ENCODE results near the gene CCDC88A.
"Not testable (repeated sequence)": the region's sequence is repeated elsewhere in the genome, so short reads cannot be mapped to it uniquely, and the experiment has no call there.

Gene CCDC88A

DNA sequence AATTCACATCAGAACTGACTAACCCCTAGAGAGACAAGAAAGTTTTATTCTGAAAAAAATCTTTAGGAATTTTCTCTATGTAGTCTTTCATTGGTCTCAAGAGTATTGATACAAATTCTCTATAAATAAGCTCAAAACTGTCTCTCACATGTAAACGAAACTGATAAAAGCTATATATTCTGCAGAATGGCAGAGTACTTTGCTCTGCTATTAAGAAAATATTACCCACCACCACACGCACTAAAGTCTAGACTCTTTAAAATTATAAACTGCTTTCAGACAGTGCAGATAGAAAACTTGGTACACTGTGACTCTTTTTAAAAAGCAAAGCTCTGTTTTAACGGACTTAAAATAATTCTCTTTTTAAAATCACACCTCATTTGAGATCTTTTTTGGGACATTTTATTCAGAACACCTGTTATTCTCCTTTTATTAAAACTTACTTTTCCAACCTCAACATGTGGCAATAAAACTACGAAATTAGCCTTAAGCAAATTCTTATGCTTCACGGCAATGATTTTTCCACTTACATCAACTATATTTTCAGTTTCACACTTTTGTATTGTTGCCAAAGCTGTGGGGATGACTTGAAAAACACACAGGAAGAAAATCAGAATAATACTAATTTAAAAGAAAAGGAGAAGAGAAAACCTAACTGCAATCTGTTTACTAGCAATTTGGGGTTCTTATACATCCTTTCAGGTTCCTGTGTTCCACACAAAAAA is 58.0 kb downstream of the CCDC88A start:
- no peak overlapping the region for H3K27ac ChIP-seq
- no peak overlapping the region for H3K4me3 ChIP-seq
- H3K9ac ChIP-seq, result no peak overlapping the region
- H3K36me3 ChIP-seq, result peaks cover 34% of the 10 kb centered on the region
- no peaks in the 10 kb centered on the region for H4K20me1 ChIP-seq
- no peaks in the 10 kb centered on the region; the same call in 1 of the 2 replicates for H3K4me1 ChIP-seq
- H3K27me3 ChIP-seq, result no peaks in the 10 kb centered on the region
- no peak overlapping the region for H3K4me2 ChIP-seq
- H3K9me3 ChIP-seq, result no peaks in the 10 kb centered on the region
- TF ChIP-seq Cebpa-rat (IDR thresholded peaks at IDR 0.05), result no peak

DNA sequence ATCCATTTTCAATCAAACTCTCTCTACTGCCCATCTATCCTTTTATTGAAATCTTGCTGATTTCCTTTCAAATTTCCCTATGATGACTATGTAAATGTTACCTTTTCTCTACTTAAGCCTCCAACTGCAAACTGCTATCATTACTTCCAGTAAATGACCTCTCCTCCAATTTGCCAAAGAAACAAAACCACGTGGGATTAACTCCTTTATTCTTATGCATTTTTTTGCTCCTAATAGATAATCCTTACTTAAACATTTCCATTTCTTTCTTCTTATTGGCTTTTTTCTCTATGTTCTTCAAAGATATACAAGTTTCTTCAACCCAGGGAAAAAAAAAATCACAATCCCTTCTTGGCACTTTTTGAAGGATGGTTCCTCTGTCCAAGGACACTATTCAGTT is 61.2 kb downstream of the CCDC88A start:
- Histone ChIP-seq H3K4me2 (no peak overlapping the region), H3K27ac (no peak overlapping the region), H3K27me3 (no peaks in the 10 kb centered on the region), H3K36me3 (peaks cover 63% of the 10 kb centered on the region), H4K20me1 (no peaks in the 10 kb centered on the region), H3K9me3 (no peaks in the 10 kb centered on the region), H3K4me3 (no peak overlapping the region), H3K9ac (no peak overlapping the region), H3K4me1 (no peaks in the 10 kb centered on the region)
- TF ChIP-seq Cebpa-rat (IDR thresholded peaks at IDR 0.05), result no peak

DNA sequence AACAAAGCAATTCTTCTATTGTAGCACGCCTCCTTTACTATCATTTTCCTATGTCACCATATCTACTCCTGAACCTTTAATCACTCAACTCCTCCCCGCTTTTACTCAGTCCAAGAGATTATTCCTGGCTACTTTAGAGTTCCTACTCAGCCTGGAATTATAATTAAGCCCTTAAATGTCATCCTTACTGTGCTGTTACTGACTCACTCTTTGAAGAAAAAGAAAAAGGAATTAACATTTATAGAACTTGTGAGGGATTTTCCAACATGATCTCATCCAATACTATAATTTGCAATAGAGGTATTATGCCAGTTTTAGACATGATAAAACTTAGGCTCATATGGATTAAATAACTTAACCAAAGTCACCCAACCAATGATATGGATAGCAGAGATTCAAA is 61.7 kb downstream of the CCDC88A start:
- Histone ChIP-seq H3K9ac (no peak overlapping the region), H3K4me3 (no peak overlapping the region), H4K20me1 (no peaks in the 10 kb centered on the region), H3K9me3 (no peaks in the 10 kb centered on the region), H3K4me1 (no peaks in the 10 kb centered on the region), H3K36me3 (peaks cover 67% of the 10 kb centered on the region), H3K27ac (no peak overlapping the region), H3K4me2 (no peak overlapping the region), H3K27me3 (no peaks in the 10 kb centered on the region)
- no peak for TF ChIP-seq Cebpa-rat (IDR thresholded peaks at IDR 0.05)

DNA sequence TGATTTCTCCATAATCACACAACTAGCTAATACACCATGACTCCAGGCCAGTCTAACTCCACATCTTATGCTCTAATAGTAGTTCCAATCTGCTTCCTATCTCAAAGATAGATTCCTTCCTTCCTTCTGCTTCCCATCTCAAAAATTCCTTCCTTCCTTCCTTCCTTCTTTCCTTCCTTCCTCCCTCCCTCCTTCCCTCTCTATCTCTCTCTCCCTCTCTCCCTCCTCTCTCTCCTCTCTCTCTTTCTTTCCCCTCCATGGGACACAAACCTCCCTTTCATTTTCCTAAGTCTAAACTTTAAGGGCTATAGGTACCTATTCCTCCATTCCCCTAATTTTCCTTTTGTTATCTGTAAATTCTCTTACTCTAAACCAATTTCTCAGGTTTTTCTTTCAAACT is 62.5 kb downstream of the CCDC88A start:
- no peak for TF ChIP-seq Cebpa-rat (IDR thresholded peaks at IDR 0.05)
- Histone ChIP-seq H3K4me1 (no peaks in the 10 kb centered on the region), H4K20me1 (no peaks in the 10 kb centered on the region), H3K4me2 (no peak overlapping the region), H3K27me3 (no peaks in the 10 kb centered on the region), H3K36me3 (peaks cover 71% of the 10 kb centered on the region), H3K4me3 (no peak overlapping the region), H3K9me3 (peaks cover 2% of the 10 kb centered on the region), H3K27ac (no peak overlapping the region), H3K9ac (no peak overlapping the region)

DNA sequence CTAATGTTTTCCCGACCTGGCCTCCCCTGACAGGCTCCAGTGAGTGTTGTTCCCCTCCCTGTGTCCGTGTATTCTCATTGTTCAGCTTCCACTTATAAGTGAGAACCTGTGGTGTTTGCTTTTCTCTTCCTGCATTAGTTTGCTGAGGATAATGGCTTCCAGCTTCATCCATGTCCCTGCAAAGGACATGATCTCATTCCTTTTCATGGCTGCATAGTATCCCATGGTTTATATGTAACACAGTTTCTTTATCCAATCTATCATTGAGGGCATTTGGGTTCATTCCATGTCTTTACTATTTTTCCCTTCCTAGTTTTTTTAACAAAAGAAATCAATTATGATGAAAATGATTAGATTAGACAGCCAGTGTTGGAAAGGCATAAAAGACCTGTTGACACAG is 63.5 kb downstream of the CCDC88A start:
- not testable (repeated sequence) for H3K4me3 ChIP-seq, H3K4me1 ChIP-seq, H3K9me3 ChIP-seq, H4K20me1 ChIP-seq, H3K27ac ChIP-seq, H3K4me2 ChIP-seq, H3K9ac ChIP-seq, H3K27me3 ChIP-seq
- H3K36me3 ChIP-seq, result peaks cover 75% of the 10 kb centered on the region

DNA sequence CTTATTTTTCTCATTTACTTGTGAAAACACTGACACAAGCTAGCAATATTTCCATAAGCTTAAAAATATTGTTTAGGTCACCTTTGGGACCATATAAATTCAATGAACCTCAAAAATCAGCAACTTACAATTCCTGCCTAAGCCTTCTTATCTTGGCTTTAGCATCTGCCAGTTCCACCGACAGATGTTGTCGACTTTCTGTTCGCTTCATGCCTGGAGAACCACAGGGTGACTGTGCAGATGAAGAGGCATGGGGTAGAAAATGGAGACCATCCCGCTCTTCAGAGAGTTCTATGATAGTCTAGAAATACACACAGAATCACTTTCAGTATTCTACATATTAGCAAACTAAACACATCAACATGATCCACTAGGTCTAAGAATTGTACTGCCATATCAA is 64.2 kb downstream of the CCDC88A start:
- no peak overlapping the region for H3K9ac ChIP-seq
- TF ChIP-seq Cebpa-rat (IDR thresholded peaks at IDR 0.05), result no peak
- H3K4me2 ChIP-seq, result no peak overlapping the region
- no peak overlapping the region for H3K27ac ChIP-seq
- H4K20me1 ChIP-seq, result no peaks in the 10 kb centered on the region
- H3K4me1 ChIP-seq, result no peaks in the 10 kb centered on the region
- H3K27me3 ChIP-seq, result no peaks in the 10 kb centered on the region
- H3K36me3 ChIP-seq, result peaks cover 77% of the 10 kb centered on the region
- H3K9me3 ChIP-seq, result peaks cover 7% of the 10 kb centered on the region
- H3K4me3 ChIP-seq, result no peak overlapping the region

DNA sequence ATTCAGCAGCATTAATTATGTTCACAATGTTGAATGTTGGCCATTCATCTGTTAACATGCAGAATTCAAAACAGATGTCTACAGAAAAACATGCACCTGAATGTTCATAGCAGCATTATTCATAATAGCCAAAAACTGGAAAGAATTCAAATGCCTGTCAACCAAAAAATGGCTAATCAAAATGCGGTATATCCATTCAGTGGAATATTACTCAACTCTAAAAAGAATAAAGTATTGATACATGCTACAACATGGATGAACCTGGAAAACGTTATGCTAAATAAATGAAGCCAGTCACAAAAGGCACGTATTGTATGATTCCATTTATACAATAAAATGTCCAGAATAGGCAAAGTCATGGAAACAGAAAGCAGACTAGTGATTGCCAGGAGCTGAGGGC is 68.0 kb downstream of the CCDC88A start:
- H3K4me3 ChIP-seq, result no peak overlapping the region
- H3K27ac ChIP-seq, result no peak overlapping the region
- no peaks in the 10 kb centered on the region for H3K27me3 ChIP-seq
- H3K4me1 ChIP-seq, result no peaks in the 10 kb centered on the region
- H4K20me1 ChIP-seq, result no peaks in the 10 kb centered on the region
- H3K4me2 ChIP-seq, result no peak overlapping the region
- peaks cover 7% of the 10 kb centered on the region for H3K9me3 ChIP-seq
- TF ChIP-seq Cebpa-rat (IDR thresholded peaks at IDR 0.05), result no peak
- peaks cover 89% of the 10 kb centered on the region for H3K36me3 ChIP-seq
- no peak overlapping the region for H3K9ac ChIP-seq

DNA sequence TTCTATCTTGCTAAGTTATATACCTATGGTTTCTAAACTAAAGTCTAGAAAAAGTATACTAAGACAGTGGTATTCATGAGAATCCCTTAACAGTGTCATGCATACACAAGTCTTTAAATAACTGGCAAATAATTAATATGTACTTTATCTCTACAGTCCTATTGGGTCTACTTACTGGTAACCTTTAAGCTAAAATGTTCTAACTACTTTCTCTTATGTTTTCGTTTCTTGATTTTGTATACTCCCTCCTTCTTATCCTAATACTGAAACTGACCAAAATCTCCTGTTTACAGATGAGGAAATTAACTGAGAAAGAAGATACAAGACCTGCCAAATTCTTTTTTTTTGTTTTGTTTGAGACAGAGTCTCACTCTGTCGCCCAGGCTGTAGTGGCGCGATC is 74.6 kb downstream of the CCDC88A start:
- Histone ChIP-seq H3K4me3 (no peak overlapping the region), H3K36me3 (peaks cover 83% of the 10 kb centered on the region), H4K20me1 (no peaks in the 10 kb centered on the region), H3K27me3 (no peaks in the 10 kb centered on the region), H3K4me2 (no peak overlapping the region), H3K27ac (no peak overlapping the region), H3K4me1 (no peaks in the 10 kb centered on the region), H3K9me3 (no peaks in the 10 kb centered on the region), H3K9ac (no peak overlapping the region)
- TF ChIP-seq Cebpa-rat (IDR thresholded peaks at IDR 0.05), result no peak

DNA sequence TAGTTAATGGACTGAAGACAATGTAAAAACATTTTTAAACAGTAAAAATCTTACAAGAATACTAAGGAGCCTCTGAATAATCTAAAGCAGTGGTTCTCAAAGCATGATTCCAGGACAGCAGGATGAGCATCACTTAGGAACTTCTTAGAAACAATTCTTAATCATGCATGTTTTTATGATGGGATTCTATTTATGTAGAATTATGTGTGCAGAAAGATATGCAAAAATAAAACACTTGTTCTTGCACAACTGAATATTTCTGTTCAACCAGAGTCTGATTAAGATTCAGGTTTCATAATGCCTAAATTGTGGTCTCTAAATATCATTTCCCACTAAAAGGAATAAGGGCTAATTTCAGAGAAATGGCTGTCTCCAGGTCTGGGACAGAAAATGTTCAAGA is 81.4 kb downstream of the CCDC88A start:
- Histone ChIP-seq H3K4me3 (no peak overlapping the region), H3K27me3 (no peaks in the 10 kb centered on the region), H3K4me2 (no peak overlapping the region), H3K9me3 (no peaks in the 10 kb centered on the region), H4K20me1 (no peaks in the 10 kb centered on the region), H3K36me3 (peaks cover 60% of the 10 kb centered on the region), H3K27ac (no peak overlapping the region), H3K4me1 (no peaks in the 10 kb centered on the region), H3K9ac (no peak overlapping the region)
- TF ChIP-seq Cebpa-rat (IDR thresholded peaks at IDR 0.05), result no peak

DNA sequence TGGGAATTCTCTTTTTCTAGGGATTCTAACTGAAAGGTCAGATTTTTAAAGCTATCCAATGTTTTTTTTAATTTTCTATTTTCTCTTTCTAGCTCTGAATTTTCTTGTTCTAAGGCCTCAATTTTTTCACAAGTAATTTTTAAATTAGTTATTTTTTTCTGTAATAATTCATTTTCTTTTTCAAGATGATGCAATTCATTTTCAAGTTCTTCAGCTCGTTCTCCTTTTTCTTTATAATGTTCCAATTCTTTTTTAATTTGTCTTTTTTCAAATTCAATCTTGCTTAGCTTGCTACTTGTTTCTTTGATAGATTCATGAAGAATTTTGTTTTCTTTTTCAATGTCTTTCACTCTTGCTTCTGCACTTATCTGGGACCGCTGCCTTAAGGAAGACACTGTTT is 84.9 kb downstream of the CCDC88A start:
- no peaks in the 10 kb centered on the region for H3K4me1 ChIP-seq
- TF ChIP-seq Cebpa-rat (IDR thresholded peaks at IDR 0.05), result no peak
- H3K27ac ChIP-seq, result no peak overlapping the region
- H3K9ac ChIP-seq, result no peak overlapping the region
- no peaks in the 10 kb centered on the region for H4K20me1 ChIP-seq
- no peaks in the 10 kb centered on the region for H3K9me3 ChIP-seq
- H3K27me3 ChIP-seq, result no peaks in the 10 kb centered on the region
- no peak overlapping the region for H3K4me3 ChIP-seq
- no peak overlapping the region for H3K4me2 ChIP-seq
- peaks cover 66% of the 10 kb centered on the region for H3K36me3 ChIP-seq

Measured in BLaER1 (cell line).